ENCODE data around the gene THAP6.

- TF ChIP-seq CTCF (IDR thresholded peaks at IDR 0.05): no peak
- no peak for TF ChIP-seq POLR2A (IDR thresholded peaks at IDR 0.05)
These were observed 1.7 kb upstream of the THAP6 start for GRCh38 chr4:75512386-75513211.

All from esophagus squamous epithelium (tissue), 4 donors.